ENCODE results near the gene TMEM201. TPM values are rescaled to one million over a fixed set of nuclear protein-coding genes. Genes with fewer than 3 reads are reported as not detected.

The TMEM201 gene
- total RNA-seq, 1 donor from 2014 or later = 24.6 TPM

- no peak for TF ChIP-seq CTCF (IDR thresholded peaks at IDR 0.05; ENCODE audit: unreplicated experiment)
- H3K27ac Mint-ChIP-seq = no peak overlapping the region
- H3K4me1 Mint-ChIP-seq (ENCODE audit: low read depth) = peaks cover 10% of the 10 kb centered on the region
- H3K4me3 Mint-ChIP-seq (ENCODE audit: low read depth) = no peak overlapping the region
- peaks cover 1% of the 10 kb centered on the region for H3K36me3 Mint-ChIP-seq (ENCODE audit: insufficient read depth)
- no peaks in the 10 kb centered on the region for H3K27me3 Mint-ChIP-seq
- no peak for DNase-seq (ENCODE audit: low spot score, unreplicated experiment)
- no peaks in the 10 kb centered on the region for H3K9me3 Mint-ChIP-seq (ENCODE audit: low read depth)
These were observed 7.9 kb downstream of the TMEM201 start for GRCh38 chr1:9596415-9597123.

- Mint-ChIP-seq H3K36me3 (ENCODE audit: insufficient read depth) (peaks cover 1% of the 10 kb centered on the region), H3K27me3 (no peaks in the 10 kb centered on the region), H3K9me3 (ENCODE audit: low read depth) (no peaks in the 10 kb centered on the region), H3K4me1 (ENCODE audit: low read depth) (peaks cover 8% of the 10 kb centered on the region), H3K27ac (no peak overlapping the region), H3K4me3 (ENCODE audit: low read depth) (no peak overlapping the region)
- no peak for DNase-seq (ENCODE audit: low spot score, unreplicated experiment)
- no peak for TF ChIP-seq CTCF (IDR thresholded peaks at IDR 0.05; ENCODE audit: unreplicated experiment)
These were observed 8.9 kb downstream of the TMEM201 start for GRCh38 chr1:9597361-9598315.

- H3K36me3 Mint-ChIP-seq (ENCODE audit: insufficient read depth) = peaks cover 1% of the 10 kb centered on the region
- peaks cover 4% of the 10 kb centered on the region for H3K4me1 Mint-ChIP-seq (ENCODE audit: low read depth)
- H3K27ac Mint-ChIP-seq = no peak overlapping the region
- H3K9me3 Mint-ChIP-seq (ENCODE audit: low read depth) = no peaks in the 10 kb centered on the region
- no peak overlapping the region for H3K4me3 Mint-ChIP-seq (ENCODE audit: low read depth)
- TF ChIP-seq CTCF (IDR thresholded peaks at IDR 0.05; ENCODE audit: unreplicated experiment) = no peak
- no peak for DNase-seq (ENCODE audit: low spot score, unreplicated experiment)
- no peaks in the 10 kb centered on the region for H3K27me3 Mint-ChIP-seq
These were observed 9.6 kb downstream of the TMEM201 start for GRCh38 chr1:9598316-9598700.

GRCh38 chr1:9599741-9600140 is 11.0 kb downstream of the TMEM201 start:
- Mint-ChIP-seq H3K36me3 (ENCODE audit: insufficient read depth) (peaks cover 2% of the 10 kb centered on the region), H3K27ac (no peak overlapping the region), H3K4me1 (ENCODE audit: low read depth) (no peaks in the 10 kb centered on the region), H3K27me3 (no peaks in the 10 kb centered on the region), H3K4me3 (ENCODE audit: low read depth) (no peak overlapping the region), H3K9me3 (ENCODE audit: low read depth) (no peaks in the 10 kb centered on the region)
- no peak for TF ChIP-seq CTCF (IDR thresholded peaks at IDR 0.05; ENCODE audit: unreplicated experiment)
- DNase-seq (ENCODE audit: low spot score, unreplicated experiment) = no peak

All from progenitor cell of endocrine pancreas (in vitro differentiated cells).